Stimulated activated CD4-positive, alpha-beta T cell treated with anti-CD3 and anti-CD28 coated beads, Interleukin-1b, Interleukin-23, amount 100 ng/mL, for 1 hour (primary cell): ENCODE results near the gene ZMYM1.
"Not testable (repeated sequence)": the region's sequence is repeated elsewhere in the genome, so short reads cannot be mapped to it uniquely, and the experiment has no call there.

Experiments
- DNase-seq, 2 donors: peaks; one replicate each; pipeline ENCODE4 v3.0.0-alpha.2; 2020; ENCODE audit warnings: low read depth in 2 of 2

ZMYM1 gene

GRCh38 chr1:35076426-35076825 is 2.8 kb upstream of the ZMYM1 start:
- not testable (repeated sequence) for DNase-seq

- DNase-seq, result no peak
These were observed 1.1 kb downstream of the ZMYM1 start for GRCh38 chr1:35080171-35080854.

- DNase-seq, result no peak
These were observed 6.2 kb downstream of the ZMYM1 start for GRCh38 chr1:35085421-35085820.

GRCh38 chr1:35097224-35097623 is 18.0 kb downstream of the ZMYM1 start:
- DNase-seq, result no peak

- no peak for DNase-seq
These were observed 31.9 kb downstream of the ZMYM1 start for GRCh38 chr1:35111106-35111505.

GRCh38 chr1:35112668-35113067 is 33.5 kb downstream of the ZMYM1 start:
- DNase-seq, result no peak

- no peak for DNase-seq
These were observed 36.5 kb downstream of the ZMYM1 start for GRCh38 chr1:35115459-35116383.

- no peak for DNase-seq
These were observed 41.4 kb downstream of the ZMYM1 start for GRCh38 chr1:35120458-35121133.

GRCh38 chr1:35122311-35122710 is 43.1 kb downstream of the ZMYM1 start:
- DNase-seq, result no peak

- DNase-seq, result no peak
These were observed 47.4 kb downstream of the ZMYM1 start for GRCh38 chr1:35126546-35126945.

- DNase-seq, result no peak
These were observed 49.9 kb downstream of the ZMYM1 start for GRCh38 chr1:35129080-35129479.

- no peak for DNase-seq
These were observed 57.6 kb downstream of the ZMYM1 start for GRCh38 chr1:35136780-35137179.

GRCh38 chr1:35137590-35137989 is 58.4 kb downstream of the ZMYM1 start:
- not testable (repeated sequence) for DNase-seq

- DNase-seq, result not testable (repeated sequence)
These were observed 63.1 kb downstream of the ZMYM1 start for GRCh38 chr1:35142294-35142693.

GRCh38 chr1:35142728-35143127 is 63.5 kb downstream of the ZMYM1 start:
- DNase-seq, result not testable (repeated sequence)

- no peak for DNase-seq
These were observed 64.7 kb downstream of the ZMYM1 start for GRCh38 chr1:35143737-35144508.

GRCh38 chr1:35145892-35146549 is 66.8 kb downstream of the ZMYM1 start:
- not testable (repeated sequence) for DNase-seq

- no peak for DNase-seq
These were observed 72.0 kb downstream of the ZMYM1 start for GRCh38 chr1:35151220-35151619.

- no peak for DNase-seq
These were observed 85.7 kb downstream of the ZMYM1 start for GRCh38 chr1:35164893-35165292.
